OCI-LY1 (cell line): ENCODE data around the gene STK38L.

Experiments used
- EZH2 ChIP-seq: fragments of 200-600 bp; sonication (generic), shearing (Covaris generic); IDR thresholded peaks from 2 replicates; pipeline ENCODE4 v1.8.0; 2017; ENCODE audit warnings: borderline replicate concordance, mixed run types, mild to moderate bottlenecking, antibody characterized with exemption, low read length, moderate library complexity, mixed read lengths
- TF ChIP-seq, protein P1 (sequence below): fragments of 200-600 bp; sonication (generic), shearing (Covaris generic); IDR thresholded peaks from 2 replicates; pipeline ENCODE4 v1.5.1; 2017; ENCODE audit warnings: mild to moderate bottlenecking, antibody characterized with exemption, low read length, moderate library complexity, mixed read lengths

DNA sequence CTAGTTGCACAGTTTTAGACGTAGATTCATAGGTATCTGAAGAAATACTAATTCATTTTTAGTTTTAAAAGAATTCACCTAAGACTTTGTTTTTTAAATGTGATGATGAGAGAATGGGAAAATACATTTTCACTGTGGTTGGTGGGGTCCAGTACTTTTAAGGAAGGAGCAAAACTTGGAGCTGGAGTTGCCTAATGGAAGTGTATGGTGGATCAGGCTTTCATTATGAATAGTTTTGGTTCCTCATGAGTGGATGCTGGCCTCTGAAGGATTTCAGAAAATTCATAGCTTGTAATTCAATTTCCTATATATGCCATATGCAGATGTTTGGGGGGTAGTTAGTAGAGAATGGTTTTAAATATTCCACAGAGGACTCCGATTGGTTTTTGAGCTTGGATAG is 27.1 kb downstream of the STK38L start:
- TF ChIP-seq, protein P1, sequence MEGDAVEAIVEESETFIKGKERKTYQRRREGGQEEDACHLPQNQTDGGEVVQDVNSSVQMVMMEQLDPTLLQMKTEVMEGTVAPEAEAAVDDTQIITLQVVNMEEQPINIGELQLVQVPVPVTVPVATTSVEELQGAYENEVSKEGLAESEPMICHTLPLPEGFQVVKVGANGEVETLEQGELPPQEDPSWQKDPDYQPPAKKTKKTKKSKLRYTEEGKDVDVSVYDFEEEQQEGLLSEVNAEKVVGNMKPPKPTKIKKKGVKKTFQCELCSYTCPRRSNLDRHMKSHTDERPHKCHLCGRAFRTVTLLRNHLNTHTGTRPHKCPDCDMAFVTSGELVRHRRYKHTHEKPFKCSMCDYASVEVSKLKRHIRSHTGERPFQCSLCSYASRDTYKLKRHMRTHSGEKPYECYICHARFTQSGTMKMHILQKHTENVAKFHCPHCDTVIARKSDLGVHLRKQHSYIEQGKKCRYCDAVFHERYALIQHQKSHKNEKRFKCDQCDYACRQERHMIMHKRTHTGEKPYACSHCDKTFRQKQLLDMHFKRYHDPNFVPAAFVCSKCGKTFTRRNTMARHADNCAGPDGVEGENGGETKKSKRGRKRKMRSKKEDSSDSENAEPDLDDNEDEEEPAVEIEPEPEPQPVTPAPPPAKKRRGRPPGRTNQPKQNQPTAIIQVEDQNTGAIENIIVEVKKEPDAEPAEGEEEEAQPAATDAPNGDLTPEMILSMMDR = no peak
- no peak for TF ChIP-seq EZH2
